ENCODE results near the gene LYZL1.

DNA sequence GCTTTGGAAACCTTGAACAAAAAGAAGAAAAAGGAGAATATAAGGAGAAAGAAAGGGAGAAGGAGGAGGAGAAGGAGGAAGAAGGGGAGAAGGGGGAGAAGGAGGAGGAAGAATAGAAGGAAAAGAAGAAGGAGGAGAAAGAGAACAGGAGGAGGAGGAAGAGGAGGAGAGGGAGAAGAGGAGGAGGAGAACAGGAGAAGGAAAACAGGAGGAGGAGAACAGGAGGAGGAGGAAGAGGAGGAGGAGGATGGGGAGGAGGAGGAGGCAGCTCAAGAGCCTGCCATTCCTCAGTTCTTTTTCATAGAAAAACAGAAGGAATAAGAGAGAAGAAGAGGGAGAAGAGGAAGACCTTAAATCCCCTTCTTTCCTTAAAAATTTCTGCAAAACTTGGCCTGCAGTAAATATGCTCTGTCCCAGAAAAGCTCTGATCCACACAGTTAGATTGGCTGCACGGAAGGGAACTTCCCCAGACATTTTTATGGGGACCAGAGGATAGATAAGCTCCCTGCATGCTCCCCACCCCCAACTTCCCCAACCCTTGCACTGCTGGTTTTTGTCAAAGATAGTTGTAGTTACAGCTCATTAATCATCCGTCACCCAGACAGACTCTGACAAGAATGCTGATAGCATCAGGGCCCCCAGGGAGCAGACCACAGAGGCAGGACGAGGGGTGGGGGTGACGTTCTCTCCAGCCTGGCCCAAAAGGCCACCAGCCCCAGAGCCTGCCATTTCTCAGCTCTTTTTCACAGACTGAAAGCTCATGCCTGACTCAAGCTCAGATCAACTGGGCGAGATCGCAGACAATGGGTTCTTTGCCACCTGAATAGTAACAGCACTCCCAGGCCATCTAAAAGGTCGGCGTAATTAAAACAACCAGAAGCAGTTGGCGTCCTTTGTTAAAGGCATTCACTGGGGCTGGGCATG, 34.5 kb upstream of the LYZL1 start:
- TF ChIP-seq POLR2A (IDR thresholded peaks at IDR 0.05; ENCODE audit: low read depth, low read length) (no peak), POLR2AphosphoS5 (IDR thresholded peaks at IDR 0.05; ENCODE audit: low read depth, low read length) (no peak)
